ENCODE results near the gene PCDHB11. TPM values are rescaled to one million over a fixed set of nuclear protein-coding genes. Genes with fewer than 3 reads are reported as not detected.
A peak's percentile ranks its signal among the peaks of the same experiment; 100 is the strongest.
"Not testable (repeated sequence)": the region's sequence is repeated elsewhere in the genome, so short reads cannot be mapped to it uniquely, and the experiment has no call there.

PCDHB11 gene
- polyA plus RNA-seq, 1 experiment, result 0.25 TPM

- H3K9me3 ChIP-seq (ENCODE audit: control insufficient read depth, insufficient read depth, low read length), result peaks cover 32% of the 10 kb centered on the region
- H3K27me3 ChIP-seq (ENCODE audit: control insufficient read depth, insufficient read depth, low read length), result no peaks in the 10 kb centered on the region
- no peak for DNase-seq (ENCODE audit: low read depth, low spot score)
- POLR2A ChIA-PET, result no interaction called here
- no peak overlapping the region for H3K4me3 ChIP-seq (ENCODE audit: low read depth, low read length)
- H3K27ac ChIP-seq (ENCODE audit: low read depth, low read length), result no peak overlapping the region
- CTCF ChIA-PET, result no interaction called here
- no peak for TF ChIP-seq CTCF (IDR thresholded peaks at IDR 0.05; ENCODE audit: low read depth, low read length)
Observed at GRCh38 chr5:141236516-141237313, 37.3 kb downstream of the PCDHB11 start.

- Histone ChIP-seq H3K9me3 (ENCODE audit: control insufficient read depth, insufficient read depth, low read length) (peaks cover 39% of the 10 kb centered on the region), H3K27ac (ENCODE audit: low read depth, low read length) (no peak overlapping the region), H3K4me3 (ENCODE audit: low read depth, low read length) (no peak overlapping the region), H3K27me3 (ENCODE audit: control insufficient read depth, insufficient read depth, low read length) (no peaks in the 10 kb centered on the region)
- no peak for DNase-seq (ENCODE audit: low read depth, low spot score)
- POLR2A ChIA-PET, result no interaction called here
- TF ChIP-seq CTCF (IDR thresholded peaks at IDR 0.05; ENCODE audit: low read depth, low read length), result no peak
- CTCF ChIA-PET, result no interaction called here
Observed at GRCh38 chr5:141241496-141241895, 42.1 kb downstream of the PCDHB11 start.

GRCh38 chr5:141245250-141245717 is 45.9 kb downstream of the PCDHB11 start, which contains the start of gene PCDHB15:
PCDHB15 (plus strand) TSS chr5:141245395; CDS start chr5:141245579, 184 bp downstream.
- H3K27me3 ChIP-seq (ENCODE audit: control insufficient read depth, insufficient read depth, low read length), result no peaks in the 10 kb centered on the region
- H3K27ac ChIP-seq (ENCODE audit: low read depth, low read length), result no peak within 1 kb of the TSS
- TF ChIP-seq CTCF (IDR thresholded peaks at IDR 0.05; ENCODE audit: low read depth, low read length), result peak; percentile 21; the same call in 1 of the 2 replicates
- POLR2A ChIA-PET, result no interaction called here
- DNase-seq (ENCODE audit: low read depth, low spot score), result no peak
- CTCF ChIA-PET, result interaction anchor here (0.7 to 1.5 kb wide), 3 partner anchors 16 to 319 kb away, joined by 3 to 8 read pairs (median 3); no protein-coding TSS in a partner anchor
- peak within 1 kb of the TSS; percentile 32 for H3K4me3 ChIP-seq (ENCODE audit: low read depth, low read length)
- peaks cover 51% of the 10 kb centered on the region for H3K9me3 ChIP-seq (ENCODE audit: control insufficient read depth, insufficient read depth, low read length)

GRCh38 chr5:141246971-141247370 is 47.5 kb downstream of the PCDHB11 start:
- H3K27ac ChIP-seq (ENCODE audit: low read depth, low read length); CTCF ChIA-PET; H3K4me3 ChIP-seq (ENCODE audit: low read depth, low read length); POLR2A ChIA-PET; DNase-seq (ENCODE audit: low read depth, low spot score); H3K27me3 ChIP-seq (ENCODE audit: control insufficient read depth, insufficient read depth, low read length): not testable (repeated sequence)
- peaks cover 37% of the 10 kb centered on the region for H3K9me3 ChIP-seq (ENCODE audit: control insufficient read depth, insufficient read depth, low read length)

GRCh38 chr5:141247434-141247833 is 48.0 kb downstream of the PCDHB11 start:
- CTCF ChIA-PET, POLR2A ChIA-PET: not testable (repeated sequence)
- peaks cover 35% of the 10 kb centered on the region for H3K9me3 ChIP-seq (ENCODE audit: control insufficient read depth, insufficient read depth, low read length)

GRCh38 chr5:141250576-141250975 is 51.1 kb downstream of the PCDHB11 start:
- Histone ChIP-seq H3K27ac (ENCODE audit: low read depth, low read length) (no peak overlapping the region), H3K9me3 (ENCODE audit: control insufficient read depth, insufficient read depth, low read length) (peaks cover 27% of the 10 kb centered on the region), H3K4me3 (ENCODE audit: low read depth, low read length) (no peak overlapping the region), H3K27me3 (ENCODE audit: control insufficient read depth, insufficient read depth, low read length) (no peaks in the 10 kb centered on the region)
- DNase-seq (ENCODE audit: low read depth, low spot score), result no peak
- ChIA-PET POLR2A (no interaction called here), CTCF (no interaction called here)
- TF ChIP-seq CTCF (IDR thresholded peaks at IDR 0.05; ENCODE audit: low read depth, low read length), result no peak

More at GRCh38 chr5:141247434-141247833, 48.0 kb downstream of the PCDHB11 start:
- not testable (repeated sequence) for DNase-seq (ENCODE audit: low read depth, low spot score); H3K27me3 ChIP-seq (ENCODE audit: control insufficient read depth, insufficient read depth, low read length); H3K27ac ChIP-seq (ENCODE audit: low read depth, low read length); H3K4me3 ChIP-seq (ENCODE audit: low read depth, low read length)

Measured in AG04450 (cell line).